Measurements from ENCODE around the gene CAMK2D.

DNA sequence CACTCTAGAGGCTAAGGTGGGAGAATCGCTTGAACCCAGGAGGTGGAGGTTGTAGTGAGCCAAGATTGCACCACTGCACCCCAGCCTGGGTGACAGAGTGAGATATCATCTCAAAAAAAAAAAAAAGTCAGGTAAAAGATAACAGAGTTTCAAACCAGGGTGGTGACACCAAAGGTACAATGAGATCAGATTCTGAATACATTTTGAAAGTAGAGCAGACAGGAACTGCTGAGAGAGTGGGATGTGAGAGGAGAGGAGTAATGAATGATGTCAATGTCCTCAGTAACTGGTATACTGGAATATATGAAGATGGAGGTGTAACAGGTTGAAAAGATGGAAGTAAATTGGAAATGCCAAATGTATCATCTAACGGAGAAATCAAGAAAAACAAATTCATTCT, 135.6 kb downstream of the CAMK2D start:
- TF ChIP-seq, protein P1, sequence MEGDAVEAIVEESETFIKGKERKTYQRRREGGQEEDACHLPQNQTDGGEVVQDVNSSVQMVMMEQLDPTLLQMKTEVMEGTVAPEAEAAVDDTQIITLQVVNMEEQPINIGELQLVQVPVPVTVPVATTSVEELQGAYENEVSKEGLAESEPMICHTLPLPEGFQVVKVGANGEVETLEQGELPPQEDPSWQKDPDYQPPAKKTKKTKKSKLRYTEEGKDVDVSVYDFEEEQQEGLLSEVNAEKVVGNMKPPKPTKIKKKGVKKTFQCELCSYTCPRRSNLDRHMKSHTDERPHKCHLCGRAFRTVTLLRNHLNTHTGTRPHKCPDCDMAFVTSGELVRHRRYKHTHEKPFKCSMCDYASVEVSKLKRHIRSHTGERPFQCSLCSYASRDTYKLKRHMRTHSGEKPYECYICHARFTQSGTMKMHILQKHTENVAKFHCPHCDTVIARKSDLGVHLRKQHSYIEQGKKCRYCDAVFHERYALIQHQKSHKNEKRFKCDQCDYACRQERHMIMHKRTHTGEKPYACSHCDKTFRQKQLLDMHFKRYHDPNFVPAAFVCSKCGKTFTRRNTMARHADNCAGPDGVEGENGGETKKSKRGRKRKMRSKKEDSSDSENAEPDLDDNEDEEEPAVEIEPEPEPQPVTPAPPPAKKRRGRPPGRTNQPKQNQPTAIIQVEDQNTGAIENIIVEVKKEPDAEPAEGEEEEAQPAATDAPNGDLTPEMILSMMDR (IDR thresholded peaks at IDR 0.05), result no peak
- TF ChIP-seq POLR2A (IDR thresholded peaks at IDR 0.05), result no peak

Data from thyroid gland (tissue), 4 donors.